ENCODE measurements around the gene DLG2.
"Not testable (repeated sequence)": the region's sequence is repeated elsewhere in the genome, so short reads cannot be mapped to it uniquely, and the experiment has no call there.

DLG2 gene

DNA sequence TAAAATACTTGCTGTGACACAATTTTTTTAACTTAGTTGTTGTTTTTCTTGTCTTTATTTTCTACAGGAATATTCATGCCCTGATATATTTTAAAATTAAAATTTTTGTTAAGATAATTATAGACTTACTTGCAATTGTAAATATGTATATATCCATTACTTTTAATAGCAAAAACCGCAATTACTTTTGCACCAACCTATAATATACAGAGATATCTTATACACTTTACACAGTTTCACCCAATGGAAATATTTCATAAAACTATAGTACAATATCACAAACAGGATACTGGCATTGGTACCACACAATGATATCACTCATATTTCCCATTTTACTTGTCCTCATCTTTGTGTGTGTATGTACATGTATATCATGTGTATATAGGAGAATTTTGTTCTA lies 188.8 kb downstream of the DLG2 start:
- no peak for DNase-seq

DNA sequence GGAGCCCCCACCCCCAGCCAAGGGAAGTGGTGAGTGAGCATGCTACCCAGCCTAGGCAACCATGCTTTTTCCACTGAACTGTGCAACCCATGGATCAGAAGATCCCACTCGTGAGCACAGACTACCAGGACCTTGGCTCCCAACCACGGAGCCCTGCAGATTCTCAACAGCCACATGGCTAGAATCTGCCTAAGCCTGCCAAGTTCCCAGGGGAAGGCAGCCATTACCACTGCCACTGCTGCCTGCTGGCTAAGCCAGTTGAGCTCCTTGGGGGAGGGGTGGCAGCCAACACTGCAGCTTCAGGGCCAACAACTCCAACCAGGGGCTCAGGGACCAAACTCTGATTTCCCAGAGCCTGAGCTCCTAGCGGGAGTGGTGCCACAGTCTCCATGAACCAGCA lies 195.8 kb downstream of the DLG2 start:
- no peak for DNase-seq

- DNase-seq = no peak
Observed at GRCh38 chr11:85423794-85424193, 203.3 kb downstream of the DLG2 start.

GRCh38 chr11:85423316-85423715 lies 203.8 kb downstream of the DLG2 start:
- DNase-seq = no peak

DNA sequence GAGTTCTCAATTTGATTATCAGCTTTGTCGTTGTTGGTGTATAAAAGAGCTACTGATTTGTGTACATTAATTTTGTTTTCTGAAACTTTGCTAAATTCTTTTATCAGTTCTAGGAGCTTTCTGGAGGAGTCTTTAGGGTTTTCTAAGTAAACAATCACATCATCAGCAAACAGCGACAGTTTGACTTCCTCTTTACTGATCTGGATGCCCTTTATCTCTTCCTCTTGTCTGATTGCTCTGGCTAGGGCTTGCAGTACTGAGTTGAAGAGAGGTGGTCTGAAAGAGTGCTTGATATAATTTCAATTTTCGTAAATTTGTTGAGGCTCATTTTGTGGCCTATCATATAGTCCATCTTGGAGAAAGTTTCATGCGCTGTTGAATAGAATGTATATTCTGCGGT lies 213.0 kb downstream of the DLG2 start:
- no peak for DNase-seq

GRCh38 chr11:85407648-85408047 lies 219.5 kb downstream of the DLG2 start:
- no peak for DNase-seq

DNA sequence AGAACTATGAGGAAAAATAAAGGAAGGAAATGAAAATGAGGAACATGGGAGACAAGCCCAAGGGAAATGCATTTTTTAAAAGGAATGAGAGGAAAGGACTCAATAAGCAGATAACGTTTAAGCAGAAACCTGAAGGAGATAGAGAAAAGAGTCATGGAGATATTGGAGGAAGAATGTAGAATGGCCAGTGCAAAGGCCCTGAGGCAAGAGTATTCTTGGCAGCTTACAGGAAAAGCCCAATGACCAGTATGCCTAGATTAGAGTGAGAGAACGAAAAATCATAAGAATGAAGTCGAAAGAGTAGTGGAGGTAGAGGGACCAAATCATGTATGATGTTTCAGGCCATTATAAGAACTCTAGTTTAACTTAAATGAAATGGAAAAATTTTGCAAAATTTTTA lies 220.3 kb downstream of the DLG2 start:
- DNase-seq = no peak

GRCh38 chr11:85406316-85406715 lies 220.8 kb downstream of the DLG2 start:
- no peak for DNase-seq

GRCh38 chr11:85395515-85396055 lies 231.6 kb downstream of the DLG2 start:
- not testable (repeated sequence) for DNase-seq

DNA sequence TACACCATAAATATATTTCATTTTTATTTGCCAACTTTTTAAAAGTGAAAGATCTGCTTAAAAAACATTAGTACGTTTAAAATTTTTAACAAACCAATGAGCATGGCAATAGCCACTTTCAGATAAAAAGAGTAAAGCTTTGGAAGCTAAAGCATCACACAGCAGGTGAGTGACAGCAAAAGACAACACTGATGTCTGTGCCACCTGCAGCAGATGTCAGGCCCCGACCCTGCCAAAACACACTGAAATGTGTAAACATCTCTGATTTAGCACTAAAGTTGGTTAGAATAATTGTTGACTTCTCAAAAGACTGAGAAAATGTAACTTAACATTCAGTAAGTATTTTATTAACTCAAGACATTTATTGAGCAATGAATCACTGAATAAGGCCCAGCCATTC lies 232.9 kb downstream of the DLG2 start:
- no peak for DNase-seq

DNA sequence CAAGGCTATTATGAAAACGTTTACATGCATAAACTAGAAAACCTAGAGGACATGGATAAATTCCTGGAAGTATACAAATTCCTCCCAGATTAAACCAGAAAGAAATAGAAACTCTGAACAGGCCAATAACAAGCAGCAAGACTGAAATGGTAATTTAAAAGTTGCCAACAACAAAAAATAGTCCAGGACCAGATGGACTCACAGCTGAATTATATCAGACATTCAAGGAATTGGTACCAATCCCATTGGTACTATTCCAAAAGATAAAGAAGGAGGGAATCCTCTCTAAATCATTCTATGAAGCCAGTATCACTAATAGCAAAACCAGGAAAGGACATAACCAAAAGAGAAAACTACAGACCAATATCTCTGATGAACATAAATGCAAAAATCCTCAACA lies 236.0 kb downstream of the DLG2 start:
- no peak for DNase-seq

DNA sequence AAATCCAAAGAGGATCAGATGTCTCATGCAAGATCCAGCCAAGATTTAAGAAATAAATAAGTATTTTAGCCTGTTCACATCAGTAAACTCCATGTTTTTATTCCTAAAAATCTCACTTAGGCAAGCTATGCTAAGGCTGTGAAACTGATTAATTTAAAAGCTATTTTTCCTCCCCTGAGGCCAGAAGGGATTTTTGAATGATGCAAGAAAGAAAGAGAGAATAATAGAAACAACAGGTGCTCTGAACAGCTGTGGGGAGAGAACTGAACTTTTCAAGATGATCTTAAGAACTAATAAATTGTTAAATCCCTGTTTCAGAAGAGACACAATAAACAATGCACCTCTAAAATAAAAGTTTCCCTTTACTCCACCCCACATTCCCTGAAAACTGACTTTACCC lies 241.6 kb downstream of the DLG2 start:
- DNase-seq = no peak

DNA sequence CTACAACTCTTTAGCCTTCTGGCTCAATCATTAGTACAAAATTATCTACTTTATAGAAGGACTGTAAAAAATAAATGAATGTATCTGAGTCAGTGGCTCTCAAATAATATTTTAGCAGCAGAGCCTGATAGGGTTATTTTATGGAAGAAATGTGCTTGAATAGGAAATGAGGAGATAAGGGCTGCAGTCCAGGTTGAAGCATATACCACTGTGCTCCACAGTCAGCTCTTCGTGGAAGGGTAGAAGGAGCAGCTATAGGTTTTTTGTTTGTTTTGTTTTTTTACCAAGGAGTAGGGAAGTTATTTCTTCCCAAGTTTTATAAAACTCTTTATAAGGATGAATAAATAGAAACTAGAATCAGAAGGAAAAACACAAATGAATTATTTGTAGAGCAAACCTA lies 242.0 kb downstream of the DLG2 start:
- no peak for DNase-seq

GRCh38 chr11:85379066-85379465 lies 248.1 kb downstream of the DLG2 start:
- DNase-seq = no peak

GRCh38 chr11:85377901-85378300 lies 249.2 kb downstream of the DLG2 start:
- no peak for DNase-seq

- no peak for DNase-seq
Observed at GRCh38 chr11:85359859-85360258, 267.3 kb downstream of the DLG2 start.

DNA sequence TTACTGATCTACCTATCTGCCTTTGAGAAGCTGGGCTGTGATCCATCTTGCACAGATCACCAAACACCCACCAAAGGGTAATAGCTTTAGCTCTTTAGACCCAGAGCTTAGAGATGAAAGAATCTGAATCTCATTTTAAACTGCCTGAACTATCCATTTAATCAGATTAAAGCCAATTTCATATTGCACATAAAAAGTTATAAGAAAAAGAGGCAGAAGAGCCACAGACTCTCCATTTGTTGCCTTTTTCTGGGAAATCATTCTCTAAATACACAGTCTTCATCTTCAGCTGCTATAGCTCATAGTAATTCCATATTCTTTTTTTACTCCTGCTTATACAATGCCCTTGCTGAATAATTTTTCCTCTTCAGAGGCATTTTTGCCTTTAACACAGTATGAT lies 271.2 kb downstream of the DLG2 start:
- no peak for DNase-seq

GRCh38 chr11:85349539-85349938 lies 277.6 kb downstream of the DLG2 start:
- not testable (repeated sequence) for DNase-seq

DNA sequence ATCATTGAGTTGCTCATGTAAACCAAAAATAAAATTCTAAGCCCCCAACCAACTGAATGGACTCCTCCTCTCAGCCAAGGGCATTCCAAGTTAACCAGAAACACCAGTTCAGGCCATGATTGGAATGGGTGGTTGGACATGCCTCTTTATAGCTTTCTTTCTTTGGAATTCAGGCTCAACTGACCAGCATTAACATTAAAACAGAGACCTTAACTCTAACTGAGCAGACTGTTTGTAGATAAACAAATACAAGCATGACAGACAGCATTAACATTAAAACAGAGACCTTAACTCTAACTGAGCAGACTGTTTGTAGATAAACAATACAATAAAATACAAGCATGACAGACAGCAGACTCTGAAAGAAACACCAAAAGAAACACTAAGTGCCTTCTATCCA lies 278.2 kb downstream of the DLG2 start:
- DNase-seq = no peak

- no peak for DNase-seq
Observed at GRCh38 chr11:85347291-85347690, 279.9 kb downstream of the DLG2 start.

DNA sequence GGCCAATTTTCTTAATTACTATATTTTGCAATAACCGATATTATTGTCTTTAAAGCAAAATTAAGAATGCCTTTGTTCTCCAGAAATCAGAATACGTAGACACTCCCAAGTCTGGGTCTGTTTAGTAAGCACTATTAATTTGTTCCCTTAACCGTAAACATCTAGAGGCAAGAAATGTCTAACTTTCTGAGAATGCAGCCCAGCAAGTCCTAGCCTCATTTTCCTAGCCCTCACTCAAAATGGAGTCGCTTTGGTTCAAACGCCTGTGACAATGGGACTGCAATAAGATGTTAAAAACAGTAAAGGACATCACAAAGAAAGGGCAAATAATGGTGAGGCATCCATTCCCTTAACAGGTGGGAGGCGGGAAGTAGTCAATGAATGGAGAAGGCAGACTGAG lies 280.7 kb downstream of the DLG2 start:
- no peak for DNase-seq

DNA sequence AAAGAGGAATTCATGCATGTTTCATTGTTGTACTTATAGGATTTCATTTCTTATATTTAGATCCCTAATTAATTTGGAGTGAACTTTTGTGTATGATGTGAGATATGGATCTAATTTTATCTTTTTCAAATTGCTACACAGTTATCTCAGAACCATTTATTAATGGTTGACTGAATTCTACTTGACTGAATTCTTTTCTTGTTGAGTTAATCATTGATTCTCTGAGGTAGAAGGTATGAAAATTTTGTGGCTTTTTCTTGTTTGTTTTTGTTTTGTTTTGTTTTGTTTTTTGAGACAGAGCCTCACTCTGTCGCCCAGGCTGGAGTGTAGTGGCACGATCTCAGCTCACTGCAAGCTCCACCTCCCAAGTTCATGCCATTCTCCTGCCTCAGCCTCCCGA lies 286.3 kb downstream of the DLG2 start:
- DNase-seq = not testable (repeated sequence)

- no peak for DNase-seq
Observed at GRCh38 chr11:85318573-85318972, 308.6 kb downstream of the DLG2 start.

GRCh38 chr11:85316967-85317366 lies 310.2 kb downstream of the DLG2 start:
- DNase-seq = no peak

- DNase-seq = no peak
Observed at GRCh38 chr11:85313741-85314140, 313.4 kb downstream of the DLG2 start.

- DNase-seq = no peak
Observed at GRCh38 chr11:85310479-85310878, 316.7 kb downstream of the DLG2 start.

Measured in kidney glomerular epithelial cell (primary cell).